ENCODE results near the gene CROCC2. TPM values are rescaled to one million over a fixed set of nuclear protein-coding genes. Genes with fewer than 3 reads are reported as not detected.

The CROCC2 gene
- total and polyA plus RNA-seq, 2 of the 13 experiments (the other 11 are each of a cell fraction or from before 2014, with no cell fraction given), result not detected

- TF ChIP-seq AKNA (CRISPR knock-in tag; IDR thresholded peaks at IDR 0.05; ENCODE audit: borderline replicate concordance), result no peak
- peak; percentile 90 for TF ChIP-seq MTA1 (CRISPR knock-in tag; IDR thresholded peaks at IDR 0.05; ENCODE audit: borderline replicate concordance)
- TF ChIP-seq CENPBD1 (CRISPR knock-in tag; IDR thresholded peaks at IDR 0.05; ENCODE audit: borderline replicate concordance, low read depth), result no peak; the same call in 1 of the 2 replicates
- no peak for TF ChIP-seq FIP1L1 (IDR thresholded peaks at IDR 0.05; ENCODE audit: borderline replicate concordance, insufficient read depth, low read depth, low read length)
- 0 out of 2 replicates have a peak, but pooled peaks have one; percentile 4 for TF ChIP-seq MAFF (IDR thresholded peaks at IDR 0.05; ENCODE audit: low read depth, low read length)
- no peak for TF ChIP-seq GTF2F1 (IDR thresholded peaks at IDR 0.05; ENCODE audit: low read length)
- TF ChIP-seq CREBL2 (CRISPR knock-in tag; IDR thresholded peaks at IDR 0.05; ENCODE audit: borderline replicate concordance), result no peak
- peak; percentile 86 for TF ChIP-seq POLR2AphosphoS5 (IDR thresholded peaks at IDR 0.05; ENCODE audit: low read depth, low read length)
- TF ChIP-seq SRY (CRISPR knock-in tag; IDR thresholded peaks at IDR 0.05), result 0 out of 2 replicates have a peak, but pooled peaks have one; percentile 21
- TF ChIP-seq USF2 (IDR thresholded peaks at IDR 0.05; ENCODE audit: low read depth, low read length), result peak; percentile 19; the same call in 1 of the 2 replicates
- peak; percentile 39; the same call in 1 of the 2 replicates for TF ChIP-seq USF2 (CRISPR knock-in tag; IDR thresholded peaks at IDR 0.05; ENCODE audit: borderline replicate concordance)
- no peak for TF ChIP-seq KMT2A (CRISPR knock-in tag; IDR thresholded peaks at IDR 0.05)
- 0 out of 2 replicates have a peak, but pooled peaks have one; percentile 27 for TF ChIP-seq KDM4B (CRISPR knock-in tag; IDR thresholded peaks at IDR 0.05)
- no peak; the same call in 1 of the 2 replicates for TF ChIP-seq CSRNP1 (CRISPR knock-in tag; IDR thresholded peaks at IDR 0.05)
- TF ChIP-seq ZNF484 (CRISPR knock-in tag; IDR thresholded peaks at IDR 0.05; ENCODE audit: borderline replicate concordance, low read depth), result no peak
- no peak for TF ChIP-seq BRF2 (CRISPR knock-in tag; IDR thresholded peaks at IDR 0.05)
- peak; percentile 87 for TF ChIP-seq NCOA1 (CRISPR knock-in tag; IDR thresholded peaks at IDR 0.05)
Observed at GRCh38 chr2:240876475-240877251, 29.5 kb upstream of the CROCC2 start (continued).

All from HepG2 (cell line).